HG03097 (cell line): ENCODE data around the gene SETD1A.
A peak's percentile ranks its signal among the peaks of the same experiment; 100 is the strongest.
"Not testable (repeated sequence)": the region's sequence is repeated elsewhere in the genome, so short reads cannot be mapped to it uniquely, and the experiment has no call there.

Source experiments
- ATAC-seq: cut with Tn5 transposase; IDR thresholded peaks from one replicate; pipeline ENCODE4 v1.9.1; 2021; ENCODE audit not compliant: unreplicated experiment, low FRiP score

SETD1A gene

DNA sequence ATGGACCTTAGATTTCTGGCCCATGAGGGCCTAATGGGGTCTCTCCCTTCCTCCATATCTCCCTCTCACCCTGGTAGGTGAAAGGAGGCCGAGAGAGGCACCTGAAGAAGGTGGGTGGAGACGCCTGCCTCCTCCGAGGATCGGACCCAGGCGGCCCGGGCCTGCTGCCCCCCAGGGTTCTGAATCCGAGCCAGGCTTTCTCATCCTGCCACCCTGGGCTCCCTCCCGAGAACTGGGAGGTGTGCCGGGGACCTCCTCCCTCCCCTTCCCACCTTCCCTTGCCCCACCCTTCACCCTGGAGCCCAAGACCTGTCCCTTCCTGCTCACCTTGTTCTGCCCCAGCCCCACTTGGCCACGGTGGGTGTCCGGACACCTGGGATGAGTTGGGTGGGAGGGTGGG lies 29.2 kb upstream of the SETD1A start:
- ATAC-seq = no peak

DNA sequence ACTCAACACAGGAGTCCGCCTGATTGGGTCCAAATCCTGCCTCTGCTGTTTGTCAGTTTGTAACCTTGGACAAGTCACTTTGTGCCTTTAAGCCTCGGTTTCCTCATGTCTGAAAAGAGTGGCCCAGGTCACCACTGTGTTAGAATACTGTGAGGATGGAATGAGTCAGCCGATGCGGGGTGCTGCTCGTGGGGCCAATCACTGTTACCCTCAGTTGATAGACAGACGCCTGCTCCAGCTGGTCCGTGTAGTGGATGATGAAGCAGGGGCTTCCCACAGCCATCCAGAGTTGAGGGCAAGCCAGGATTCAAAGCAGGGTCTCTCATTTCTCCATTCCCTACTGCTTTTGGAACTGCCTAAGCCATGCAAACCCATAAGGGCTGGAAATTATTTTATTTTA lies 28.4 kb upstream of the SETD1A start:
- no peak for ATAC-seq

DNA sequence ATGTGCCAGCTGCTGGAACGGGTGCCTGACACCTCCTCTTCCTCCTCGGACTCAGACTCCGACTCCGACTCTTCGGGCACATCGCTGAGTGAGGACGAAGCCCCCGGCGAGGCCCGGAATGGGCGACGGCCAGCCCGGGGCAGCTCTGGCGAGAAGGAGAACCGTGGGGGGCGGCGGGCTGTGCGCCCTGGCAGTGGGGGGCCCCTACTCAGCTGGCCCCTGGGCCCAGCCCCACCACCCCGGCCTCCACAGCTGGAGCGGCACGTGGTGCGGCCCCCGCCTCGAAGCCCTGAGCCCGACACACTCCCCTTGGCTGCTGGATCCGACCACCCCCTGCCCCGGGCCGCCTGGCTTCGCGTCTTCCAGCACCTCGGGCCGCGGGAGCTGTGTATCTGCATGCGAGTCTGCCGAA lies 27.4 kb upstream of the SETD1A start:
- ATAC-seq = no peak

- ATAC-seq = no peak
These were observed 26.4 kb upstream of the SETD1A start for GRCh38 chr16:30931068-30931650.

- no peak for ATAC-seq
These were observed 22.6 kb upstream of the SETD1A start for GRCh38 chr16:30934827-30935557.

DNA sequence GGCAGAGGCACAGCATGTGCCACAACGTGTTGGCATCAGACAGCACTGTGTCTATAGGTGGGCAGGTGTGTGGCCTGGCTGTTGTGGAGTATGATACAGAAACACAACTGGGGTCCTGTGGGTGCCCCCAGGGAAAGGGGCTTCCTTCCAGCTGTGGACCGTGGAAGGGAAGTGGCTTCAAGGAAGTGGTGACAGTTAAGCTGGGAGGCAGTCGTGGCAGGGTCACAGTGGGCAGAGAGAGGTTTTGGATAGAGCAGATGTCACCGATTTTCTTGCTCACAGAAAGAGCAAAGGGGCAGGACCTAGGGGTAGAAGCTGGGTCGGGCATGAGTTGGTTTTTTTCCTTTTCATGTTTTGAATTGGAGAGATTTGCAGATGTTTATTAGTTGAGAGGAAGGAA lies 19.9 kb upstream of the SETD1A start:
- ATAC-seq = no peak

DNA sequence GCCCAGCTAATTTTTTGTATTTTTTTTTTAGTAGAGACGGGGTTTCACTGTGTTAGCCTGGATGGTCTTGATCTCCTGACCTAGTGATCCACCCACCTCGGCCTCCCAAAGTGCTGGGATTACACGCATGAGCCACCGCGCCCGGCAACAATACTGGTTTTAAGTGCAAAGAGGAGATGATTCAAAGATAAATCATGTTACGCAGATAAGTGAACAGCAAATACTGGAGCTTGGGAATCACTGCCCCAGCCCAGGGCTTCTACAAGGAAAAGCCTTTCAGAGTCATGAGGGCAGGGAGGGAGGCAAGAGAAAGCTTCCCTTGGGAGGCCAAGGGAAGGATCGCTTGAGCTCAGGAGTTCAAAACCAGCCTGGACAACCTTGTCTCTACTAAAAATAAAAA lies 18.0 kb upstream of the SETD1A start:
- ATAC-seq = not testable (repeated sequence)

GRCh38 chr16:30941600-30942425 lies 15.7 kb upstream of the SETD1A start:
- peak; percentile 64 for ATAC-seq

GRCh38 chr16:30942426-30942806 lies 15.1 kb upstream of the SETD1A start:
- ATAC-seq = no peak

DNA sequence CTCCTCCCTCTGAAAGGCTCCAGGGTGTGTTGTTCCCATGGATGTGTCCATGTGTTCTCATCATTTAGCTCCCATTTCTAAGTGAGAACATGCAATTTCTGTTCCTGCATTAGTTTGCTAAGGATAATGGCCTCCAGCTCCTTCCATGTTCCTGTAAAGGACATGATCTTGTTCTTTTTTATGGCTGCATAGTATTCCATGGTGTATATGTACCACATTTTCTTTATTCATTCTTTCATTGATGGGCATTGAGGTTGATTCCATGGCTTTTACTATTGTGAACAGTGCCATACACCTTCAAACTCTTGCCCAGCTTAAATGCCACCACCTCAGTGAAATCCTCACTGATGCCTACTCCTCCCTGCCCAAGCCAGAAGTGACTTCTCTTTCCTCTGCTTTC lies 13.2 kb upstream of the SETD1A start:
- no peak for ATAC-seq

DNA sequence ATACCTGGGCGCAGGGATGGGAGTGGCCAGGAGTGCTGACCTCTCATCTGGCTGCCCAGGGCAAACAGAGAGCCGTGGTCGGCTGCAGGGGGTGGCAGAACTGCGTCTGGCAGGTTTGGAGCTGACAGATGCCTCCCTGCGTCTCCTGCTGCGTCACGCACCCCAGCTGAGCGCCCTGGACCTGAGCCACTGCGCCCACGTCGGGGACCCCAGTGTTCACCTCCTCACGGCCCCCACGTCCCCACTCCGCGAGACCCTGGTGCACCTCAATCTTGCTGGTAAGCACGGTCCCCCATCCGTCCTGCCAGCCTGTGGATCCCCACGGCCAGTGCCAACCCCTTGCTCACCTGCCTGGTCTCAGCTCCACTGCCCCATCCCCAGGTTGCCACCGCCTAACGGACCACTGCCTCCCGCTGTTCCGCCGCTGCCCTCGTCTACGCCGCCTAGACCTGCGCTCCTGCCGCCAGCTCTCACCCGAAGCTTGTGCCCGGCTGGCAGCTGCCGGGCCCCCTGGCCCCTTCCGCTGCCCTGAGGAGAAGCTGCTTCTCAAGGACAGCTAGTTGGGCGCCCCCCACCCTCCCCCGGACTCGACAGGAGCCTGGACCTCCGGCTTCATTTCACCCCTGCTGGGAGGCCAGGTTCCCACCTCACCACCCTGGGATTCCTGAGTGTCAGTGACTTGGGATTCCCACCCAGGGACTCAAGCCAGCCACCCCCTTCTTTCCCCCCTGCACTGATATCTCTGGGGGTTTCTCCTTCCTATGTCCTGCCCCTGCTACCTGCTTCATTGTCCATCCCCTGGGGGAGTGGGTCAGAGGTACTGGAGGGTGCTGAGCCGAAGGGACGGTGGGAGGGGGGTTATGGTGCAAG lies 10.6 kb upstream of the SETD1A start:
- no peak for ATAC-seq

- ATAC-seq = no peak
These were observed 10.1 kb upstream of the SETD1A start for GRCh38 chr16:30947541-30947858.

DNA sequence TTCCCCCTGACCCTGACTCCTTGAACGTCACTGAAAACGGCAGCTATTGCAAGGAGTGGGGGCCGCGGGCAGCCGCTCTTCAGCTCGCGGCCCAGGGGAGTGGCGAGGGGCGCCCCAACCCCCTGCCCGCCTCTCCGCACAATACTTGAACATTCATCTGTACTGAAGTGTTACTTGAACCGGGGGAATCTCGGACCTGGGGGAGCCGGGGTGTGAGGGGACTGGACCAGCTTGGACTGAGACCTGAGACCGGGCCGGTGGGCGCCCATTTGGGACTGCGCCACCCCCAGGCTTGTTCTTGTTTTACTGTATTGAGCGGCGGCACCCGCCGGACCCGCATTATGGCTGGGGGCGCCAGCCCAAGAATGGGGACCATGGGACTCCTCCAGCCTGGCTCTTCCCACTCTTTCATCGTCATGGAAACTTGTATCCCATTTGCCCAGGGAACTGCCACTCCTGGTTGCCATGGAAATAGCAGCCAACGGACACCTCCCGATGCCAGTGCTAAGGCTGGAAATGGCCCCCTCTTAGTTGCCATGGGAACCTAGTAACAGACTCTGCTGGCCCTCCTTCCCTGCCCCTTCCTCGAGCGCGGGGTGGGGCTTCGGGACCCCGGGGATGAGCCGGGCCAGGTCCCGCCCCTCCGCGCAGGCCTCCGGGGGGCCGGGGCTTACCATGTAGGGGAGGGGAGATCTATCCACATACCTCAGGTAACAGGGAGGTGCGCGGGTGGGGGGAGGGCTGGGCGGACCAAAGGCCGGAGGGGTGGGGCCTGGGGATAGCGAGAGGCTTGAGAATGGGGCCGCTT lies 9.5 kb upstream of the SETD1A start:
- ATAC-seq = no peak

- ATAC-seq = peak; percentile 47
These were observed 8.6 kb upstream of the SETD1A start, which contains the start of gene ORAI3 for GRCh38 chr16:30948667-30949649. Gene ORAI3, plus strand, starts transcription at chr16:30949068. Its CDS starts 222 bp downstream, at chr16:30949290.

GRCh38 chr16:30949650-30950515 lies 7.7 kb upstream of the SETD1A start:
- ATAC-seq = no peak

- ATAC-seq = no peak
These were observed 7.0 kb upstream of the SETD1A start for GRCh38 chr16:30950516-30951065.

GRCh38 chr16:30951193-30951592 lies 6.4 kb upstream of the SETD1A start:
- no peak for ATAC-seq

DNA sequence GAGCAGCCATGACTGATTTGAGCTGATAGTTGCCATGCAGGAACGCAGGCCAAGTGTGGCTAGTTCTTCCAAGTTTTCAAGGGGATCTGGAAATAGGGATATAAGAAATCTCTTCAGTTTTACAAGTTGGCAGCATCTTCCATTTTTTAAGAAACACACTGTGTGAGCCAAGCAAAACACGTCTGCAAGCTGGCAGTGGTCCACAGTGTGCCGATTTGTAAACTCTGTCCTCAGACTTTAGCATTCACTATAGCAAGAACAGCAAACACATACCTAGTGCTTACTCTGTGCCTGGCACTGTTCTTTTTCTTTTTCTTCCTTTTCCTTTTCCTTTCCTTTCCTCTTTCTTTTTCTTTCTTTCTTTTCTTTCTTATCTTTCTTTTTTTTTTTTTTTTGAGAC lies 5.8 kb upstream of the SETD1A start:
- no peak for ATAC-seq
